GM19324 (cell line): ENCODE data around the gene GRM5.

Experiments used
- ATAC-seq: cut with Tn5 transposase; IDR thresholded peaks from one replicate; pipeline ENCODE4 v1.9.1; 2021; ENCODE audit warnings: mild to moderate bottlenecking, moderate library complexity; ENCODE audit not compliant: unreplicated experiment, low FRiP score

The GRM5 gene

DNA sequence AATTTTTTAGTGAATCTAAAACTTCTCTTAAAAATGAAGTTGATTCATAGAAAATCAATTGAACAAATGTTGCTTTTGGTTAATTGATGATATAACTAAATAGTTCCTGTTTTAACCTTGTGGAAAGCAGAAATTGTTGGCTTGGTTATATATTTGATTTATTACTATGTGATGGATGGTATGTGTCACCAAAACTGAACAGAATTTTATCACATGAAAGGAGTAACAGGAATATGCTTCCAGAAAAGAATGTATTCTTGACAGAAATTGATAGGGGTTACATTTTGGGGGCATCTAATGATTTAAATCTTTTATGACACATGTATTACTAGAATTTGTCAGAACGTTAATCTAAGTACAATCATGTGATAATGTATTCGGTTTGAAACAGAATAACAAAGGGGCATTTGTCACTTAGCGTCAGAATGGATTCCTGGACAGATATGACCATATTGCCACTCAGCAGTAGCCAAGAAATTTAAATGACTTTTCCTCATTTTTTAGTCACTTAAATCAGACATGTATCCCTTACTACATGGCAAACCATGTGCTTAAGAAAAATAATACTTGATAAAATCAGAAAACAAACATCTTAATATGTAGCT lies 295.2 kb downstream of the GRM5 start:
- ATAC-seq, result no peak

DNA sequence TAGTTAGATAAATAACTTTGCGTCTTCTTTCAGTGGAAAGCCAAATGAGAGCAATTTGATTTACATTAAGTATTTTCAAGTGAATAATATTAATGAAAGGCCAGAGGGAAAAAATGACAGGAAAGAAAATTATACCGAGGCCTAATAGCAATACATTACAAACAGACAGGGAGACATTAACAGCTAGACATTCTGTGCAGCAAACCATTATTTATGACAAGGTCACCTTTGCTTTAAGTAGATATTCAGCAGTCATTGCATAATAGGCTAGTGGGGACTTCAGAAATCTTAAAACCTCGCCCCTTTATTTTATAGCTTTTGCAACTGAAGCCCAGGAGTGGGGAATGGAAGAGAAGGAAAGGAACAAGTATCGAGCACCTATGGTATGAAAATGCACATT lies 321.6 kb downstream of the GRM5 start:
- no peak for ATAC-seq

DNA sequence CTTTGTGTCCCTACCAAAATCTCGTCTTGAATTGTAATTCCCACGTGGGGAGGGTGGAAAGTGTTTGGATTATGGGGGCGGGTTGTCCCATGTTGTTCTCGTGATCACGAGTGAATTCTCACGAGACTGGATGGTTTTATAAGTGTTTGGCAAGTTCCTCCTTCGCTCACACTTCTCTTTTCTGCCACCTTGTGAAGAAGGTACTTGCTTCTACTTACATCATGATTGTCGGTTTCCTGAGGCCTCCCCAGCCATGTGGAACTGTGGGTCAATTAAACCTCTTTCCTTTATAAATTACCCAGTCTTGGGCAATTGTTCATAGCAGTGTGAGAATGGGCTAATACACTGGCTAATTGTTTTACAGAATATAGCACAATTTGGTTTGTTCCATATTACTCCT lies 326.3 kb downstream of the GRM5 start:
- ATAC-seq, result no peak

DNA sequence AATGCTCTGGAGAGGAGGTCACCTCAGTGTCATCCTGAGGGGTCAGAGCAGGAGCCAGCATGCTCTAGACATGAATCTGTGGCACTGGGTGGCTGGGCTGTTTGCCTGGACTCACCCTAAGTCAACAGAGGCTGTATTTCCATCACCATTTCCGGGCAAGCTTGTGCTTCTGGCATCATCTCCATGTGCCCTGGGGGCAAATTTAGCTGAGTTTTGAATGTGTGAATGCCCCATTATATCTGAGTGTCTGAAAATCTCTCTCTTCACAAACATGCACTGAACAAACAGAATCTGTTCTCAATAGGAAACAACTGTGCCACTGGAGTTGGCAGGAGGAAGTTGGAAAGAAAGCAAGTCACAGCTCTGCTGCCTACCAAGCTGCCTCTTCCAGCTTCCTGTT lies 356.2 kb downstream of the GRM5 start:
- no peak for ATAC-seq

DNA sequence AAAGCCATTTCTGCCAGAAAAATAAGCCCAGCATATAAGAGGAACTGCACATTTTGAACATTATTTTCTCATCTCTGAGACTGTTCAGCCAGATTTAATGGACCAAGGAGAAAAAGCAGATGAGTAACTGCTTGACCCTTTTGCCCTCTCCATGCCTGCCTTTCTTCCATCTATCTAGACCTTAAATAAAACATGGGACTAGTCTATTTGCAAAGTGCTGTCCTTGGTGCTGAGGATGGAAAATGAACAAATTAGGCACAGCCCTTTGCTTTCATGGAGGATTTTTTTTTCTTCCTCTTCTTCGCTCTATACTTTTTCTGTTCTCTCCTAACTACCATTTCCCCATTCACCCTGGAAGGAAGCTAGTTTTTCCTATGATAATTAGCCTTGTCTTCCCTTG lies 361.3 kb downstream of the GRM5 start:
- ATAC-seq, result no peak

DNA sequence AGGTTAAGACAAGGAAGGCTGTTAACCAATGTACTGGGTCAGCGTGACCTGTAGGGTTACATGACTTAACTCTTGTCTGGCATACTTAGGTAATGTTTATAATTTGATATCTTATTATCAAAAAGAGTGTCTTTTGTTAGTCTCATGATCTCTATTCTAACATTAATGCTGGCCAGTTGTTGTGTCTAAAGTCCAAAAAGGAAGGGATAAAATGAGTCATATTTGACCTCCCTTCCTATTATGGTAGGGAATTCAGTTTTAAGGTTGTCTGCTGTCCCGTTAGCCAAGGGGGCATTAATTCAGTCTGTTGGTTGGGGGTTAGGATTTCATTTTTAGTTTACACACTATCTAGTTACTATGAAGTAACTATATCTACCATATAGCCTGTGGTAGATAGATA lies 364.0 kb downstream of the GRM5 start:
- no peak for ATAC-seq

DNA sequence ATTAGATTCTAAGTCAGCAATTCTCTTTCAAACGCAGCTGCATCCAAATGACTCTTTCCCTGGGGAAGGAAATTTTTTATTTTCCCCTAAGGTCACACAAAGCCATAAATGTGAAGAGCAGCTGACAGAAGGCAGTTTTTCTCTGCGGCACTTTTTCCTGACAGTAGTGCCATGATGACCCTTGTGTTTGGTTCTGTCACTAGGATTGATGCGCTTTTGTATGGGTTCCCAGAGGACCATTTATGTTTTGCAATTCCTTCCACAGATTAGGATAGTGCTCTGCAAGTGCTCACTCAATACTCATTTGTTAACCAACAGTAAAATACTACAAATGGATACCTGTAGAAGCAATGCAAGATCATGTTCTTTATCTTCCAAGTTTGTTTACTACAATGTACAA lies 368.6 kb downstream of the GRM5 start:
- ATAC-seq, result no peak

DNA sequence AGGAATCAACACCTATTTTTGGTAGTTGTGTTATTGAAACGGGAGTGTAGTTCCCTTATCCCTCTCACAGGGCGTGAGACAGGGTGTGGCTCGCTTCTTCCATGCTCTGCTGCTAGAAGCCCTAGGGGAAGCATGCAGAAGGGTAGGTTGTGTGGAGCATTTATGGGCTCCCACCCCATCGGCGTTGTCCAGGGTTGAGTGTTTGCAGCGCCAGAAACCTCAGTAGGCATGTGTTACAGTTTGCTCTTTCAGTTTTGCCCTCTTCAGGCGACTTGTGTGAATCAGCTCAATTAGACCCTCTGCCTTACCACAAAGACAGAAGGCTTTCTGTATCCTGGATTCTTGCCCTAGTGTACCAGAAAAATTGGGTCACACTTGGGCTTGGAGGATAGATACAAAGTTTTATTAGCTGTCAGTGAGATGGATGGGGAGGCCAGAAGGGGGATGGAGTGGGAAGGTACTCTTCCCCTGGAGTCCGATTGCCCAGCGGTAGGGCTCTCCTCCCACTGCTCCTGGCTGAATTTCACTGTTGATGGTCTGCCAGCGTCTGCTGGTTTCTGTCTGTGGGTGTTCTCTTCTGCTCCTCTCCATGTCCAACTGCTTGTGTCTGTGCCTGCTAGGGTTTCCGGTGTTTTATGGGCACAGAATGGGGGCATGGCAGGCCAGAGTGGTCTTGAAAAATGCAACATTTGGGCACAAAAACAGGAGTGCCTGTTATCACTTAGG lies 369.9 kb downstream of the GRM5 start:
- ATAC-seq, result no peak

DNA sequence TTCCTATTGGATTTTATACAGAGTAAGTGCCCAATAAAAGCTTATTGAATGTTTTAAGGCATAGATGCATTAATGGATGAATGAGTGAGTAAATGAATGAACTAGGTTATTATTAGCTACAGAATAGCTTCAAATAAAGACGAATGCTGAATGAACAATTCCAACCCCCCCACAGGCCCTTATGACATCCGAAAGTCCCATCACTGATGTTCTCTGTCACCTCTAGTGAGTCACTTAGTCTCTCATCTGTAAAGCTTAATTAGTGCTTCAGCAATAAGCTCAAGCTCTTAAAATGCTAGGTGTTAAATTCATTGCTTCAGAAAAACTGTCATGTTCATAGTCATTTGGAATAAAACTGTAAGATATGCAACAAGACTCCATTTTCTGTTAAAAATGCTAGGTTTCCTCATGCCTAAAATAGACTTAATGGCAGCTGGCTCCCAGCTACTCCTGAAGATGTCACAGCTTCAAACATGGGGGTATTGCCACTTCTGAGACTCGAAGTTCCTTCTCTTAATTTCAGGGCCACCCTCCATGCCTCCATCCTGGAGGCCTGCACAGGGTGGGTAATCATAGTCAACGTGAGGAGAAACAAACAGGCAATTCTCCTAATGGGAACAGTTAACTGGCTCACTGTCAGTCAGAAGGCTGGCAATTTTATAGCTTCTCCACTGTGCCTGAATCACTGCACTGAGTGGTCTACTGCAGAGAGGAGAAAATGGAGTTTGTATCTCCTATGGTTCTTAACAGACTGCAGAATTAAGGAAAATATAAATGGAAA lies 373.3 kb downstream of the GRM5 start:
- ATAC-seq, result no peak

DNA sequence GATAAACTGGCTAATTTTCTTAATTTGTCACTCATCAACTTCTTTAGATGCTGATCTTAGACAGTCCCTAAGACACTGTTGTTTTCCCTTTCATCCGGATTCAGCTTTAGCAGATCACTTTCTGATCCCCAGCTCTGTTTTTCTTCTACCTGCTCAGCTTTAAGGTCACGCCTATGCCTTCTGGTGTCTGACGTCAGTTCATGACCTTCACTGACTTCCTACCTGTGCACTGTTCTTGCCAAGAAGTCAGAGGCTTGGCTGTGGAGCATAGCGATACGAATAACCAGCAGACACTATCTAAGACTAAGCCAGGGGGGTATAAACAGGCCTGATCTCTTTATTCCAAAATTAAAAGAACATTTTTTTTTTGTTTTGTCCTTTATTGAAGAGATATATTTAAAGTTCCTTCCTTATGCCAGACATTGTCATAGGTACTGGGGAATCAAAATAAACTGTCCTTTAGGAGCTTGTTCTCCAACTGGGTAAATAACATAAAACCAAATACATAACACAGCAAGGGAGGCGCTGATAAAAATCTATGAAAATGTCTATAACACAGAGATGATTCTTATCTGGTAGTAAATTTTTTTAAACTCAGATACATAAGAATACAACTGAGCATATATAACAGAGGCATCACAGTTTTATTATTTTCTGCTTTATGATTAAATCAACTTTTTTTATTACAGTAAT lies 376.1 kb downstream of the GRM5 start:
- ATAC-seq, result no peak

DNA sequence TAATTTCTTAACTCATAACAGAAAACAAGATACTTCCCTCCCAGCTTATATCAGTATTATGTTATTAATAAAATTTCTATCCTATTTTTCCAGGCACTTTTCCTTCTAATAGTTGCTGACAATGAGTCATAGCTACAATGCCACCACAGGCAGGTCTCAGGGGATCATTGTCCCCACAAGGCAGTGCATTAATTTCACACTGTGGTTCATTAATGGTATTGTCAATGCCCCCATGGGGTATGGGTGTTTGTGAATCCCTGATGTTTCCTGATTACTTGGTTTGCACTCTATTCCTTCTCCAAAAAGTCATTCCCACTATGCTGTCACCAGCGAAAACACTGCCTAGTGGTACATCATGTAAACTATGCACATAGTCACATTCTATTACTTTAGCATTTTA lies 382.8 kb downstream of the GRM5 start:
- no peak for ATAC-seq

DNA sequence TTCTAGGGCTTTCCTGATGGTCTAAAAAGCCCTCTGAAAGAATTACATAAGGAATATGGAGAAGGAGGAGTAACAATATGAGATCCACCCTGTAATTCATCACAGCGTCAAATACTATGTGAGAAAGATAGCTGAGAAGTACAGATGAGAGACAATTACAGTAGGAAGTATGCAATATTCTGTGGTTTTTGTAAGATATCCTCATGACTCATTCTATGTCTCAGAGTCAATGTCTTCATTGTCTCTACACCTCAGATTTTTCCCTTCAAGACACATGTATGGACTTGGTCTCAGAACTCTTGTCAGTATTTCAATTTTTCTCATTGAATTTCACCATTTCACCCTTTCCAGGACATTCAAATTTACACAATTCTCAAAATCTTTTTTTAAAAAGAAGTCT lies 385.0 kb downstream of the GRM5 start:
- ATAC-seq, result no peak

DNA sequence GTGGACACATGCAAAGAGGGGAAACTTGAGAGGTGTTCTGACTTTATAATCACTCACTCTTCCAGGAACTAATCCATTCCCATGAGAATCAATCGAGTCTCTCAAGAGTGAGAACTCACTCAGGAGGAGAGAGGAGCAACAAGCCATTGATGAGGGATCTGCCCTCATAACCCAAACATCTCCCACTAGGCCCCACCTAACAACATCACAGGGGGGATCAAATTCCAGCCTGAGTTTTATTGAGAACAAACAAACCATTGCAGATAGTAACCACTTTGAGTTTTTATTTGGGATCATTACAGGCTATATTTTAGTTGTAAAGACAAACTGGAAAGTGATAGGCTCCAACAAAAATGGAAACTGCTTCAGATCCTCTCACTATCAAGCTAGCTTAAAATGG lies 399.4 kb downstream of the GRM5 start:
- ATAC-seq, result no peak

DNA sequence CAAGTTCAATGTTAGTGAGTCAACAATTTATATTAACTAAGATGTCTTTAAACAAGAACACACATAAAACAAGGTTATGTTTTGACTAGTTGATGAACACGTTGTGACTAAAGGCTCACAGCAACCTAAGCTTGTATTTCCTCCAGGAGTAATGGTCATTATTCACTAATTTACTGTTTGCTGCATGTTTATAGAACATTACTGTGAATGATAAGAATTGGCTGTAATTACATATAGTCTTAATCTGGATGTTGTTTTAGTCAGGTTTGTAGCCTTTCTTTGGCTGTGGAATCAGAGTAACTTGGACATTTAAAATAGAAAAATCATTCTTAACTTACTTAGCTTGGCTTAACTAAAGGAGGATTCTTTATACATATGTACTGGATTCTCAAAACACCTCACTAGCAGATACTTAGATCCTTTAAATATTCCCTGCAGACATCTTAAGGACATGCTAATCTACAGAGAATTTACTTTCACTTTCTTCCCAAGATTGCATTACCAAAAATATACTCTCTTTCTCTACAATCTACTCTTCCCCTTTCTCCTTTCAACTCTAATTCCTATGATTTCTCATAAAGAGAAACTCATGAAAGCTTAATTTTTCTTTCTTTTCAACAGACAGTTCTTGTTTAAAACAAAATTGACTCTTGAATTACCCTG lies 408.6 kb downstream of the GRM5 start:
- no peak for ATAC-seq

DNA sequence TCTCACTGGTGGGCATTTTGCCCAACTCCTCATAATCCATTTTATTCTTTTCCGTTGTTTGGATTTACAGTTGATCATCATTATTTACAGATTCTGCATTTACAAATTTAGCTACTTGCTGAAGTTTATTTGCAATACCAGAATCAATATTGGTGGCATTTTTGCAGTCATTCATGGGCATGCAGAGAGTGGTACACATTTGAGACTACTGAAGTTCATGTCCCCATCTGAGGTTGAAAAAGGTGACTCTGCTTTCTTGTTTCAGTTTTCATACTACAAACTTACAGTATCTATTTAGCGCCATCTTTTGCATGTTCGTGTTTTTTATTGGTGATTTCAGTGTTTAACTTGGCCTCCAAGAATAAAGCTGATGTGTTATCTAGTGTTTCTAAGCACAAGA lies 409.5 kb downstream of the GRM5 start:
- no peak for ATAC-seq

DNA sequence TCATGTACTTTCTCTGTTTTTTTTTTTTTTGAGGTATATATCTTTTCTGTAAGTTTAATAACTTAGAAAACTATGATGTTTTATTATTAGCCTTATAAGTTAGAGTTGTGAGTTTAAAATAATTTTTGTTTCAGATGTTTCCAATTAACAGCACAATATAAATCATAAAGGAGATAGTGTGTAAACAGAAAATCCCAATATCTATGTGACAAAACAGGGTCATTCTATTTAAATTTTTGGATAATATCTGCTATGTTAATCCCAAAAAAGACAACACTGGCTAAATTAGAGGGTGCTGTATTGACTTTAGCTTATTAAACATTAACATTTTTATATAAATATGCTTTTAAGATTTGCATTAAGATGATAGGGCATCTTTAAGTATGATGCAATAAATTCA lies 410.1 kb downstream of the GRM5 start:
- no peak for ATAC-seq

DNA sequence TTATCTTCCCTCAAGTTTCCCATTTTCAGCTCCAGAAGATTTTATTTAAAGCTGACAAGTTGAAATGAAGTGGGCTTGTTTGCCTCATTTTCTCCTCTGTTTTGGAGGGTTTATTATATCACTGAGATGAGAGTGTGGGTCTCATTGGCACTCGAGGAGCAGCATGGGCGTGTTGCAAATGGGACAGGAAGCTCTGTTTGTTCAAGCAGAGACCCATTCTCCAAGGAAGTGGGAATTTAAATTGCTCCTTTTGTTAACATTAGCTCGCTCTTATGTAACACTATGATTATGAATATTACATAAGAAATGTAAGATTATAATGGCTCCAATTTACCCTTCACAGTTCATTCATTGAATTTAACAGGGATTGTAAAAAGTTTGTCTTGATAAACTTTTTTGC lies 410.6 kb downstream of the GRM5 start:
- no peak for ATAC-seq

DNA sequence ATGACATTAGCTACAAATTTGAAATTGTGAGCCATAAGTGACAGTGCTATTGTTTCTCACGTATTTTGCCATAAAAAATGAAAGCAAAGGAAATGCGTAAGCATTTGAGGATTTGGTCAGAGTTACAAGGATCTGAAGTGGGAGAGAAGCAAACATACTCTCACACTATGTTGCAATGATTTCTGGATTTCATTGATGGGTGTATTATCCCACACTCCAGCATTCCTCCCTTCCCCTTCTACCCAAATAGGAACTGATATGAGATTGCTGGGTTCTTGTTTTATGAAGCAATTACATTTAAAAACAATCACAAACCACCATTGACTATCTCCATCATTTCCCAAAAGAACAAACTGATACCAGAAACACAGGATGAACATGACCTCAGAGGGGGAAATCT lies 414.2 kb downstream of the GRM5 start:
- no peak for ATAC-seq

DNA sequence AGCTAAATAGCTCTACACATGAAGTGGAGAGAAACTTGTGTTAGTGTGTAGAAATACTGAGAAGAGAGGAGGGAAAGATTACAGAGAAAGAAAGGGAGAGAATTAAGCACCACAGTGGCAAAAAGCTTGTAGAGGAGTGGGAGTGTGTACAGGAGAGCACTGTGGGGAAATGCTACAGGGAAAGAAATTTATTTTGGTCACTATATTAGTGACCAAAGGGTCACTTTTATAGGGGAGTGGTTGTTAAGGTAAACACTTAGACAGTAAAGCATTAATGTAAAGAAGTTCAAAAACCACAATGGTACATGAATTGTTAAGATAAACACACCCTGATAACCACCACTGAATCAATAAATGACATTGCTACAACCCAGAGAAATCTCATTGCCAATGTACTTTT lies 421.1 kb downstream of the GRM5 start:
- ATAC-seq, result no peak

DNA sequence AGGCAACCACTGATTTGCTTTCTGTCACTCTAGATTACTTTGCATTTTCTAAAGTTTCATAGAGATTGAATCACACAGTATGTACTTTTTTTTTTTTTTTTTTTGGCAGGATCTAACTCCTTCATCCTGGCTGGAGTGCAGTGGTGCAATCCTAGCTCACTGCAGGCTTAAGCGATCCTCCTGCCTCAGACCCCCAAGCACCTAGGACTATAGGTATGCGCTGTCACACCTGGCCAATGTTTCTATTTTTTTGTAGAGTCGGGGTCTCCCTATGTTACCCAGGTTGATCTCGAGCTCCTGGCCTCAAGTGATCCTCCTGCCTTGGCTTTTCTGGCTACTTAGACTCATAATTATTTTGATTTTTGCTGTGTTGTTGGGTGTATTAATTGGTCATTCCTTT lies 433.6 kb downstream of the GRM5 start:
- no peak for ATAC-seq

DNA sequence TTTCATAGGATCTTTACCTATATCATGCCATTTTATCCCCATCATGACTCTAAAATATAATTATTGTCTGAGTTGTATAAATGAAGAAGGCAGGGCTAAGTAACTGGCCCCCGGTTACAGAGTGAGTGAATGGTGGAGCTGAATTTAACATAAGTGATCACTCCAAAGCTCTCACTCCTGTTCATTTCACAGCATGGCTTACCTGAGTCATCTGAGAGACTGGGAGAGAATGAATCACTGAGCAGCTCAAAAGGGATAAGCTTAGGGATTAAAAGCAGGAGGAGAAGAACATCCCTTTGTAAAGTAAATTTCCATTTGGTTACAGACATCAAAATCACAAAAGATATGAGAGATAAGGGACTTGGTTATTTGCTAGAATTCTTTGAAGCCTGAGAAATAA lies 434.3 kb downstream of the GRM5 start:
- ATAC-seq, result no peak
